ENCODE results near the gene PSMB3. TPM values are rescaled to one million over a fixed set of nuclear protein-coding genes. Genes with fewer than 3 reads are reported as not detected.

PSMB3 gene
- total RNA-seq = 10 to 100 TPM; 68.2 to 99.2 TPM

- H3K27me3 ChIP-seq = no peaks in the 10 kb centered on the region
- TF ChIP-seq CTCF (IDR thresholded peaks at IDR 0.05) = no peak
- peak in 2 of 3 donors; percentile 68 to 70 for TF ChIP-seq POLR2A (IDR thresholded peaks at IDR 0.05)
- intact Hi-C loops (cut with DNase I) = no loop called here
- peaks cover 7 to 9% of the 10 kb centered on the region in 2 donors for H3K36me3 ChIP-seq (replicated peaks in 1 of 2; ENCODE audit: insufficient read depth in 1 of 2, low read depth in 2 of 2)
- 0% methylated on average over 19 to 44 of the region's 44 CpGs for WGBS, 2 donors
- ATAC-seq = peak; percentile 93
- H3K4me1 ChIP-seq = peaks cover 58% of the 10 kb centered on the region
- H3K27ac ChIP-seq = peak within 1 kb of the TSS; percentile 81 to 89 (median 86)
- H3K4me3 ChIP-seq = peak within 1 kb of the TSS; percentile 66 to 86
- H3K9me3 ChIP-seq = no peaks in the 10 kb centered on the region
- DNase-seq = peak; percentile 97 to 100 (median 98)
Measured at GRCh38 chr17:38752308-38753070, at the start of gene PSMB3. PSMB3 (plus strand) TSS chr17:38752741; CDS start chr17:38752827, 86 bp downstream.

- no peak for TF ChIP-seq POLR2A (IDR thresholded peaks at IDR 0.05)
- TF ChIP-seq CTCF (IDR thresholded peaks at IDR 0.05) = no peak
- Histone ChIP-seq H3K27me3 (no peaks in the 10 kb centered on the region), H3K36me3 (replicated peaks in 1 of 2; ENCODE audit: insufficient read depth in 1 of 2, low read depth in 2 of 2) (peaks cover 0 to 1% of the 10 kb centered on the region in 2 donors), H3K27ac (peak overlapping the region; percentile 93 to 99 (median 98)), H3K4me3 (peak overlapping the region; percentile 8 to 59), H3K9me3 (no peaks in the 10 kb centered on the region), H3K4me1 (peaks cover 50% of the 10 kb centered on the region)
- intact Hi-C loops (cut with DNase I) = no loop called here
- WGBS, 2 donors = 1 to 2% methylated on average over 46 to 55 of the region's 55 CpGs
- peak in 3 of 4 donors; percentile 30 to 41 (median 39) for DNase-seq
- ATAC-seq = no peak
Measured at GRCh38 chr17:38702916-38703741, 49.4 kb upstream of the PSMB3 start.

- Histone ChIP-seq H3K27ac (peak overlapping the region; percentile 93 to 99 (median 98)), H3K4me3 (peak overlapping the region; percentile 59 to 71), H3K36me3 (replicated peaks in 1 of 2; ENCODE audit: insufficient read depth in 1 of 2, low read depth in 2 of 2) (peaks cover 0 to 1% of the 10 kb centered on the region in 2 donors), H3K27me3 (no peaks in the 10 kb centered on the region), H3K9me3 (no peaks in the 10 kb centered on the region), H3K4me1 (peaks cover 46% of the 10 kb centered on the region)
- 1% methylated on average over 20 to 50 of the region's 50 CpGs for WGBS, 2 donors
- DNase-seq = peak; percentile 91 to 96 (median 94)
- peak in 2 of 3 donors; percentile 60 to 62 for TF ChIP-seq POLR2A (IDR thresholded peaks at IDR 0.05)
- peak in 1 of 7 experiments; percentile 16 for TF ChIP-seq CTCF (IDR thresholded peaks at IDR 0.05)
- peak; percentile 57 for ATAC-seq
- intact Hi-C loops (cut with DNase I) = no loop called here
Measured at GRCh38 chr17:38703742-38704605, 48.6 kb upstream of the PSMB3 start.
